ENCODE results near the gene CTXN1.
"Not testable (repeated sequence)": the region's sequence is repeated elsewhere in the genome, so short reads cannot be mapped to it uniquely, and the experiment has no call there.

Gene CTXN1

DNA sequence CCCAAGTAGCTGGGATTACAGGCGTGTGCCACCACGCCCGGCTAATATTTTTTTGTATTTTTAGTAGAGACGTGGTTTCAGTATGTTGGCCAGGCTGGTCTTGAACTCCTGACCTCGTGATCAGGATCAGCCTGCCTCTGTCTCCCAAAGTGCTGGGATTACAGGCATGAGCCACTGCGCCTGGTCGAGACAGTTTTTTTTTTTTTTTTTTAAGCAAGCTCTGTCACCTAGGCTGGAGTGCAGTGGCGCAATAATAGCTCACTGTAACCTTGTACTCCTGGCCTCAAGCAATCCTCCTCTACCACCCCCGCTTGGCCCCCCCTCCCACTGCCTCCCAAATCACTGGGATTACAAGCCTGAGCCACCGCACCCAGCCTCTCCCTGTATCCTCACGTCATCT, 28.6 kb downstream of the CTXN1 start:
- DNase-seq, result no peak

DNA sequence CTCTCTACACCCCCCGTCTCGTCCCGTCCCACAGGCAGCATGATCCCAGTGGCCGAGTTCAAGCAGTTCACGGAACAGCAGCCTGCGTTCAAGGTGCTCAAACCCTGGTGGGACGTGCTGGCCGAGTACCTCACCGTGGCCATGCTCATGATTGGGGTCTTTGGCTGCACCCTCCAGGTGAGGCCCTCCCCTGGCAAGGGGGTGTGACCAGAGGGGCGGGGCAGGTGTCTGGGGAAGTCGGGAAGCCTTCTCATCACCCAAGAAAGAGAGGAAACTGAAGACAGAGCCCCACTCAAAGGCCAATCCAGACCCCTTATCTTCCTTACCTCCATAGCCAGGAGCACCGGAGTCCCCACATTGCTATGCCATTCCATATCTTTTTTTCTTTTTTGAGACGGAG, 30.4 kb downstream of the CTXN1 start:
- DNase-seq, result no peak

DNA sequence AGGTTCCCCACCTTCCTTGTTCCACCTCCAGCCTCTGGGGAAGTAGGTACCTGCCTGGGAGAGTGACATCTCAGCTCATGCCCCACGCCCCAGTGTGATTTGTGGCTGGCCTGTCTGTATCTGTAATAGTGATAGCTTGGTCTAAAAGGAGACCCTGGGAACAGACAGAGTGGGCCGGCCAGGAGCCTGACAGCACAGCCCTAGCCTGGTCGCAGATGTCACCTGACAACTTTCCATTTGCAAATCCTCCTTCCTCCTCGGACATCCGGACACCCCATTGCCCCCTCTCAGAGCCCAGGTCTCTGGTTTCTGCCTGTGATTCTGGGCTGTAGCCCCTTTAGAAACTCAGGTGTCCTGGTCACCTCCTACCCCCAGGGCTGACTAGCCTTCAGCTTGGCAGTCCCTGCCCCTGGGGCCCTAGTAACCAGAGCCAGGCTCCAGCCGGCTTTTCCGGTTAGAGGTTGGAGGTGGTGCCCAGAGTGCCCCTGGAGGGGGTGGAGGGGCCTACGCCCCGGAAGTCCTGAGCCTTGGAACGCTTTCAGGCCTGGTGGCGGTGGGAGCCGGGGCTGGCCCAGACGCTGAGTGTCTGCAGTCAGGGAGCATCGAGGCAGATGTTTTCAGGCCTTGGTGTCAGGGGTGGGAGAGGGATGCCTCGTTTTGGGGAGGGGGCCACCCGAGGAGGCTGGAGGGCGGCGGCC, 31.2 kb downstream of the CTXN1 start:
- DNase-seq, result no peak

DNA sequence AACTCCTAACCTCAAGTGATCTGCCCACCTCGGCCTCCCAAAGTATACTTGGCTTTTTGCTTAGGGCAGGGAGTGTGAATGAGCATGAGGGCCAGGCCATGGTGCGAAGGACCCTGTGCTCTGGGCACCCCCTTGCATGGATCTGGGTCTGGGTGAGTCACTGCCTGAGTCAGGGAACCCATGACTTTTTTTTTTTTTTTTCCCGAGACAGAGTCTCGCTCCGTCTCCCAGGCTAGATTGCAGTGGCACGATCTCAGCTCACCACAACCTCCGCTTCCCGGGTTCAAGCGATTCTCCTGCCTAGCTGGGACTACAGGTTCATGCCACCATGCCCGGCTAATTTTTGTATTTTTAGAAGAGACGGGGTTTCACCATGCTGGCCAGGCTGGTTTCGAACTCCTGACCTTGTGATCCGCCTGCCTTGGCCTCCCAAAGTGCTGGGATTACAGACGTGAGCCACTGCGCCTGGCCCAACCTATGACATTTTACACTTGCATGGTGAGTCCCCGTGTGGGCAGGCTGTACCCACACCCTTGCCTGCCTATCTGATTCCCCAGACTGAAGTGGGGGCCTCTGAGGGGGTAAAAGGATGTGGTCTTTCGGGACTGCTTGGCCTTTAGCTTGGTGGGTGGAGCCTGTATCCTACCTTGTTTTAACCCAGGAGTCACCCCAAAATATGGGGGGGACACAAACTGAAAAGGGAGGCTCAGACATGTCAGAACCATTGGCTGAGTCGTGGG, 32.4 kb downstream of the CTXN1 start:
- not testable (repeated sequence) for DNase-seq

DNA sequence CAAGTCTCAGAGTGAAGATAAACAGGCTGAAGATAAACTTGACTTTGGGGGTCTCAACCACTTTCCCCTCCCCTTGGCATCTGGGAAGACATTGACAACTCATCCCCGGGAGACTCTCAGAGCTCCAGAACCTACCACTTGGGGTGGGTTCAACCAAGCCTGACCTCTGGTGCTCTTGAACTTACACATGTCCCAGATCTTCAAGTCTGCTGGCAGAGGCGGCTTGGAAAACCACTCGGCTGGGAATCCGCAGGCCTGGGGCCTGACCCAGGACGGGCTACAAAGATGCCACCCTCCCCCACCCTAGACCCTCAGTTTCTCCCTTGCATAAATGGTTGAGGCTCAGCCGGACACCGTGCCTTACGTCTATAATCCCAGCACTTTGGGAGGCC, 37.1 kb downstream of the CTXN1 start:
- DNase-seq, result no peak

DNA sequence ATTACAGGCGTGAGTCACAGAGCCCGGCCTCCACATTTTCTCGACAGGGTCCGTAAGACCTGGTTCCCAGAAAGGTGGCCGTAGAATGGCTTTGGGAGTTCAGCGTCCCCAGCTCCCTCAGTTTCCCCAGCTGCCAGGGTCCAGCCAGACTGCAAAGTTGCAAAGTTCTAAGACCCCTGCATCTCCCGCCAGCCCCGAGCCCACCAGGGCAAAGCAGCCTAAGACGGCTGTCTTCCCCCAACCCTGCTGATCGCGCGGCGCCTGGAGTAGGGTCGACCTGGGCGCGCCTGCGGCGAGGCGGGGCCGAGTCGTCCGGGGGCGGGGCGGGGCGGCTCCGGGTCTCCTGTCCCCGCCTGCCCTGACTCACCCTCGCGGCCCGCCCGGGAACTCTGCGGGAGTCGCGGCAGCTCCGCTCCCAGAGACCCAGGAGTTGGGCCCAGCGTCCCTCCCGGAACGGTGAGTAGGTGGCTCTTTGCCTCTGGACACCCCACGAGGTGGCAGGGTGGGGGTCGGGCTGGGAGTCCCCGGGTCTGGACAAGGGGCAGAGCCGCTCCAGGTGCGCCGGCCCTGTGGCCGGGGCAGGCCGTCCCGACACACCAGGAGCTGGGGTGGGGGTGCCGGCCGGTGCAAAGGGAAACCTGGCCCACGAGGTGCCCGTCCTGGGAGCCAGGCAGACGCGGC, 37.6 kb downstream of the CTXN1 start, which contains the start of gene LRRC8E:
LRRC8E (plus strand) TSS at position 366 of the 681 bp plus-strand sequence. CDS start 7,094 bp downstream, outside the sequence.
- no peak for DNase-seq

DNA sequence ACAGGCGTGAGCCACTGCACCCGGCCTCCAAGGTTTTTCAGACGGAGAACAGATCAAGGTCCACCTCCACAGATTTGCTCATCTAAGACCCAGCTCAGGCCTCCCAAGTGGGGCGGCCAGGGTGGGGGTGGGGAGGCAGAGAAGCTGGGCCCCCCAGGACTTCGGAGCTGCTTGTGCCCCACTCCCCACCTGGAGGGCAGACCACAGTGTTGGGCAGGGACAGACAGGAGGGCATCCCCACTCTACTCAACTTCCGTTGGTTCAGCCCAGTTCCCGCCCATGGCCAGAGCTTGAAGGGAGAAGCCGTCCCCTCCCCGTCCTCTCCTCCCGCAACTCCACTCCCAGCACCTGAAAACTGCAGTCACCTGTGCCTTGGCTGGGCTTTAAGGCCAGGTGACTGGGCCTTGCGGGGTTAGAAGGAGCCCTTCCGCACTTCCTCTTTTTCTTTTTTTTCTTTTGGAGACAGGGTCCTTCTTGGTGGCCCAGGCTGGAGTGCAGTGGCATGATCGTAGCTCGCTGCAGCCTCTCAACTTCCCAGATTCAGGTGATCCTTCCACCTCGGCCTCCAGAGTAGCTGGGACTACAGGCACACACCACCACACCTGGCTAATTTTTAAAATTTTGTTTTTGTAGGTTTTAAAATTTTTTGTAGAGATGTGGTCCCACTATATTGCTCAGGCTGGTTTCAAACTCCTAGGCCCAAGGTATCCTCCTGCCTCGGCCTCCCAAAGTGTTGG, 38.4 kb downstream of the CTXN1 start:
- no peak for DNase-seq

DNA sequence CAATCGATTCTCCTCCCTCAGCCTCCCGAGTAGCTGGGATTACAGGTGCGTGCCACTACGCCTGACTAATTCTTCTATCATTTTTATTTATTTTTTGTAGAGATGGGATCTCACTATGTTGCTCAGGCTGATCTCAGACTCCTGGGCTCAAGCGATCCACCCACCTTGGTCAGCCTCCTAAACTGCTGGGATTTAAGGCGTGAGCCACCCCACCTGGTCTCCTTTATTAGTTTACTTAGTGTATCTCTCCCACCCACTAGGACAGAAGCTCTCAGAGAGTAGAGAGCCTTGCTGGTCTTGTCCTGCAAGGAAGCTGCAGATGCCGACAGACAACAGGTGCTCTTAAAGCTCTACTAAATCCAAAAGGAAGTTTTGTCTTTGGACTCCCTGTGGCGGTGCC, 40.1 kb downstream of the CTXN1 start:
- DNase-seq, result no peak

DNA sequence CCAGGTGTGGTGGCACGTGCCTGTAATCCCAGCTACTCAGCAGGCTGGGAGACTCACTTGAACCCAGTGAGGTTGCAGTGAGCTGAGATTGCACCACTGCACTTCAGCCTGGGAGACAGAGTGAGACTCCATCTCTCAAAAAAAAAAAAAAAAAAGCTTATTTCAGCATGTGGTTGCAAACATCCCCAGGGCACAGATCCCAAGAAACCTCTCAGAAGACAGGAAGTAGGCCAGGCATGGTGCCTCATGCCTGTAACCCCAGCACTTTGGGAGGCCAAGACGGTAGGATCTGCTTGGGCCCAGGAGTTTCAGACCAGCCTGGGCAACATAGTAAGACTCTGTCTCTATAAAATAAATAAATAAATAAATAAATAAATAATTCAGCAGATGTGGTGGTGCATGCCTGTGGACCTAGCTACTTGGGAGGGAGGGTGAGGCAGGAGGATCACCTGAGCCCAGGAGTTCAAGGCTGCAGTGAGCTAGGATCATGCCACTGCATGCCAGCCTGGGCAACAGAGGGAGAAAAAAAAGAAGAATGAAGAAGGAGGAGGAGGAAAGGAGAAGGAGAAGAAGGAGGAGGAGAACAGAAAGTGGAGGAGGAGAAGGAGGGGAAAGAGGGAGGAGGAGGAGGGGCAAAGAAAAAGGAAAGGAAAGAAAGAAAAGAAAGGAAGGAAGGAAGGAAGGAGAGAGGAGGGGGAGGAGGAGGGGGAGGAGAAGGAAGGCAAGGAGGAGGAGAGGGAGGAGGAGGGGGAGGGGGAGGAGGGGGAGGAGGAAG, 42.0 kb downstream of the CTXN1 start:
- no peak for DNase-seq

DNA sequence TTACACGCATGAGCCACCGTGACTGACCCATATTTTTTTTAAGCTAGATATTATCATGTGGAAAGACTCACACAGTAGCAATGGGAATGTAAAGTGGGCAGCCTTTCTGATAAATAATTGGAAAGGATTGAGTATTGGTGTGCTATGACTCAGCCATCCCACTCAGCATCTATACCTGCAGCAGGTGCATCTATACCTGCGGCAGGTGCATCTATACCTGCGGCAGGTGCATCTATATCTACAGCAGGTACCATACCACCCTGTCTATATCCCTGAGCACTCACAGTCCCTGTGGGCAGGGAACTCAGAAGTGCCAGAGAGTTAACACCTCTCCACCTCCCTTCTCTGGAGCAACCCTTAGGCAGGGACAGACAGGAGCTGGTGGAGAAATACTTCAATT, 42.8 kb downstream of the CTXN1 start:
- DNase-seq, result no peak

DNA sequence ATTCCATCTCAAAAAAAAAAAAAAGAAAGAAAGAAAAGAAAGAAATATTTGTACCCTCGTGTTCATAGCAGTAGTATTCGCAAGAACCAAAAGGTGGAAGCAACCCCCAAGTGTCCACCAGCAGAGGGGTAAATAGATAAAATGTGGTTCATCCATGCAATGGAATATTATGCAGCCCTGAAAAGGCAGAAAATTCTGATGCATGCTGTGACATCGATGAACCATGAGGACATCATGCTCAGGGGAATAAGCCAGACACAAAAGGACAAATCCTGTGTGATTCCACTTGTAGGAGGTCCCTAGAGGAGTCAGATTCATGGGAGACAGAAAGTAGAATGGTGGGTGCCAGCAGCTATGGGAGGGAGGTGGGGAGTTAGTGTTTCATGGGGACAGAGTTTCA, 44.0 kb downstream of the CTXN1 start:
- no peak for DNase-seq

DNA sequence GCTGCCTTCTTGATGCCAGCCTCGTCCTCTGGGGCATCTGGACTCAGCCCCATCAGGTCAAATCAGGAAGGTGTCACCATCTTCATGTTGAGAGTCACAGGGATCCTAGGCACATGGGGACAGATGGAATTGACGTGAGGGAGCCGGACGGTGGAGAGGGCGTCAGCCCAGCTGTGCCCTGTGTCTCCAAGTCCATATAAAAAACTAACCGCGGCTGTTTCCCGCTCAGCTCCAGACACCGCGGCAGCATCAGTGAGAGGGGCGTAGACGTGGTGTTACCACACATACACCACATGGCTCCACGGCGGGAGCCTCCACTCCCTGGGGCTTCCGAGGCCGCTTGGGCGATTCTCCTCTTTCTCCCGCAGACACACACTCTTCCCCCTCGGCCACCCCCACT, 46.1 kb downstream of the CTXN1 start:
- no peak for DNase-seq

DNA sequence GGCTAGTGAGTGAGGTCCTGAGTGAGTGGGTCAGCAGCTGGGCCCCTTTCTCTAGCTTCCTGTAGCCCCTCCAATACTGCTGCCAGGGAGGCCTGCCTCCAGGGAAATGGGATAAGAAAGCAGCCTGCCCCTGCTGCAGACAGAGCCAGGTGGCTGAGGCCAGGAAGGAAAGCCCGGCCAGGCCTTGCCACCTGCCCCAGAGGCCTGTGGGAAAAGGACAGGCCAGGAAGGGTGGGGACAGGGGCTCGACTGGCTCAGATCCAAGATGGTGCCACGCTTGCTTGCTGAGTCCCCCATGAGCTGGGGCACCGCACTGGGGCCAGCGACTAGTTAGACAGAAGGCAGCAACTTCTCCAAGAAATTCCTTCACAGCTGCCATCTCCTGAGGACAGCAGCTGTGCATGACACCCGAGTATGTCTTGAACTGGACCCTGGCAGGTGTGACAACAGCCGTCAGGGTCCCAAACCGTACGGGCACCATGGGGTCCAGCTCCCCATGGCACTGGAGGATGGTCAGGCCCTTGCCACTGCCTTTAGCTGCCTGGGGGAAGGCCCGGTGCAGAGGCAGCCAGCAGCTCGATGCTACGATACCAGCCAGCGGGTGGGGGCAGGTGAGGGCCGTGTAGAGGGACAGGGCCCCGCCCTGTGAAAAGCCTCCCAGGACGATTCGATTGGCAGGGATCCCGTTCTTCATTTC, 46.7 kb downstream of the CTXN1 start:
- no peak for DNase-seq

DNA sequence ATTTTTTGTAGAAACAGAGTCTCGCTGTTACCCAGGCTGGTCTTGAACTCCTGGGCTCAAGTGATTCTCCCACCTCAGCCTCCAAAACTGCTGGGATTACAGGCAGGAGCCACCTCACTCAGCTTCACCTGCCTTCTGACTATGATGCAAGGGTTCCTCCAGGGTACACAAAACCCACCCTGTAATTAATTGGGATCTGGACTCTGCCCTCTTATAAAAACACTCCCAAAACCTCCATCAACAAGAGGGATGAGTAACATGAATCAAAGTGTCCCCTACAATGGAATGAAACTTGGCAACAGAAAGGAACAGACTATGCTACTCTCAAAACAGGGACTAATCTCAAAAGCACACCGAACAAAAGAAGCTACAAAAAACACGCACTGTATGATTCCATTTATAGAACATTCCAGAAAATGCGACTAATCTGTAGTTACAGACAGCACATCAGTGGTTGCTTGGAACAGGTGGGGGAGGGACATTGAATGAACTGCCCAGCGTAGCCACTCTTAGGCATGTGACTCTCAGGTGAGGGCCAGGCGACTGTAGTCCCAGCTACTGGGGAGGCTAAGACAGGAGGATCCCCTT, 48.6 kb downstream of the CTXN1 start:
- no peak for DNase-seq

DNA sequence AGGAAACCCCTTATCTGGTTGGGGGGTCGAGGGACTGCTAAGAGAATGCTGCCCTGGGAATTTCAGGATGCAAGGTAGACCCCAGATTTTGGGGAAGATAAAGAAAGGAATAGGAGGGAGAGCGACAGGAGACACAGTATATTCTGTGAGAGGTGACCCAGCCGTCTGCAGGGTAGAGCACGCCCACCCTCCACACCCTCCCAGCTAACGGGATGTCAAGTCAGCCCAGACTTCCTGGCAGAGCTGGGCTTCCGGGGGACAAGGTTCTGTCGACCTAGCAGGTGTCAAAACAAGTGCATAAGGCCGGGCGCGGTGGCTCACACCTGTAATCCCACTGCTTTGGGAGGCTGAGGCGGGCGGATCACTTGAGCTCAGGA, 51.0 kb downstream of the CTXN1 start:
- no peak for DNase-seq

All from right hindlimb (tissue), 1 donor.